A673 (cell line): ENCODE measurements around the gene PGGHG. TPM values are rescaled to one million over a fixed set of nuclear protein-coding genes. Genes with fewer than 3 reads are reported as not detected.
A peak's percentile ranks its signal among the peaks of the same experiment; 100 is the strongest.

ENCODE experiments used
- Bru-seq: library from RNA; stranded (reverse); fragments of 400-500 nt; gene quantifications from one replicate; lab custom pipeline; 2021; lab: Mats Ljungman, UMichigan
- BruChase-seq, 2 experiments: library from RNA; stranded (reverse); fragments of 400-500 nt; gene quantifications; one replicate each; lab custom pipeline; 2021; lab: Mats Ljungman, UMichigan
- BruUV-seq: library from RNA; stranded (reverse); fragments of 400-500 nt; replicated peaks from 2 replicates; lab custom pipeline; 2021; lab: Mats Ljungman, UMichigan
- CTCF ChIA-PET: fragments of 300-600 bp; sonication (Branson Sonifier 250); formaldehyde crosslinking; loops from one replicate; lab custom pipeline; 2022; ENCODE audit warnings: antibody characterized with exemption; lab: Charles Lee
- POLR2A ChIA-PET: fragments of 300-600 bp; sonication (Branson Sonifier 250); formaldehyde crosslinking; loops from one replicate; lab custom pipeline; 2022; ENCODE audit warnings: antibody characterized with exemption; ENCODE audit not compliant: low non-redundant PET; lab: Charles Lee
- DNase-seq: peaks from one replicate; pipeline ENCODE4 v3.0.0-alpha.2; 2015; ENCODE audit warnings: low spot score
- H3K27ac ChIP-seq: fragments of 200-600 bp; sonication (generic); 2 replicates; pipeline ENCODE4 v1.5.1; 2016; ENCODE audit warnings: mixed run types, low read depth, mild to moderate bottlenecking, mixed read lengths, antibody characterized with exemption, low read length; ENCODE audit not compliant: poor library complexity, severe bottlenecking
- H3K27me3 ChIP-seq: fragments of 200-600 bp; sonication (generic); replicated peaks from 2 replicates; pipeline ENCODE4 v1.6.1; 2017; ENCODE audit warnings: mixed run types, low read depth, mild to moderate bottlenecking, mixed read lengths, antibody characterized with exemption, low read length; ENCODE audit not compliant: insufficient read depth, poor library complexity
- H3K36me3 ChIP-seq: fragments of 200-600 bp; sonication (generic); 2 replicates; pipeline ENCODE4 v1.6.1; 2016; ENCODE audit warnings: mixed run types, mild to moderate bottlenecking, mixed read lengths, antibody characterized with exemption, low read length; ENCODE audit not compliant: insufficient read depth, poor library complexity, severe bottlenecking
- H3K4me1 ChIP-seq: fragments of 200-600 bp; sonication (generic); 2 replicates; pipeline ENCODE4 v1.6.1; 2017; ENCODE audit warnings: mixed run types, mild to moderate bottlenecking, mixed read lengths, antibody characterized with exemption, low read length; ENCODE audit not compliant: insufficient read depth, poor library complexity, severe bottlenecking
- H3K4me3 ChIP-seq: fragments of 200-600 bp; sonication (generic); 2 replicates; pipeline ENCODE4 v1.5.1; 2016; ENCODE audit warnings: low read depth, mixed run types, mild to moderate bottlenecking, mixed read lengths, low read length; ENCODE audit not compliant: poor library complexity, severe bottlenecking
- H3K9me3 ChIP-seq: fragments of 200-600 bp; sonication (generic); 2 replicates; pipeline ENCODE4 v1.6.1; 2016; ENCODE audit warnings: mixed run types, low read depth, mild to moderate bottlenecking, mixed read lengths, antibody characterized with exemption, low read length; ENCODE audit not compliant: poor library complexity, severe bottlenecking
- CTCF ChIP-seq: fragments of 300-800, 200-600 bp; sonication (generic); conservative IDR thresholded peaks from 2 replicates; pipeline ENCODE4 v1.5.1; 2017; ENCODE audit warnings: low read depth, mild to moderate bottlenecking, antibody characterized with exemption, low read length, moderate library complexity, mixed read lengths
- EZH2 ChIP-seq: fragments of 200-600 bp; sonication (generic); IDR thresholded peaks from 2 replicates; pipeline ENCODE4 v1.6.1; 2017; ENCODE audit warnings: borderline replicate concordance, low read depth, mild to moderate bottlenecking, mixed read lengths, antibody characterized with exemption, low read length; ENCODE audit not compliant: poor library complexity, severe bottlenecking
- intact Hi-C: fragments of 100-400 bp; cut with micrococcal nuclease; formaldehyde crosslinking; loops from one replicate; pipeline ENCODE4 v1.10.0; 2022; ENCODE audit not compliant: unreplicated experiment
- long read RNA-seq: library from polyadenylated mRNA; stranded (forward); transcript quantifications from one replicate; pipeline ENCODE4 v2.0.0, GENCODE V29; 2022
- total RNA-seq: library from RNA; stranded (reverse); gene quantifications from 2 replicates; pipeline ENCODE4 v1.2.3, GENCODE V29; 2021

PGGHG gene
- 5.4 and 8.6 TPM in 2 replicates for total RNA-seq
- Bru-seq, nascent RNA, result percentile 36 among the genes with signal in this experiment
- BruChase-seq, experiment 1, labeled RNA remaining after a 2-hour chase, result percentile 35 among the genes with signal in this experiment
- percentile 35 among the genes with signal in this experiment for BruChase-seq, experiment 2, labeled RNA remaining after a 6-hour chase
- long read RNA-seq, partial matches to known transcripts, result 1 of 10 reads
- long read RNA-seq, other reads (novel, unspliced or antisense), result 8 of 10 reads

DNA sequence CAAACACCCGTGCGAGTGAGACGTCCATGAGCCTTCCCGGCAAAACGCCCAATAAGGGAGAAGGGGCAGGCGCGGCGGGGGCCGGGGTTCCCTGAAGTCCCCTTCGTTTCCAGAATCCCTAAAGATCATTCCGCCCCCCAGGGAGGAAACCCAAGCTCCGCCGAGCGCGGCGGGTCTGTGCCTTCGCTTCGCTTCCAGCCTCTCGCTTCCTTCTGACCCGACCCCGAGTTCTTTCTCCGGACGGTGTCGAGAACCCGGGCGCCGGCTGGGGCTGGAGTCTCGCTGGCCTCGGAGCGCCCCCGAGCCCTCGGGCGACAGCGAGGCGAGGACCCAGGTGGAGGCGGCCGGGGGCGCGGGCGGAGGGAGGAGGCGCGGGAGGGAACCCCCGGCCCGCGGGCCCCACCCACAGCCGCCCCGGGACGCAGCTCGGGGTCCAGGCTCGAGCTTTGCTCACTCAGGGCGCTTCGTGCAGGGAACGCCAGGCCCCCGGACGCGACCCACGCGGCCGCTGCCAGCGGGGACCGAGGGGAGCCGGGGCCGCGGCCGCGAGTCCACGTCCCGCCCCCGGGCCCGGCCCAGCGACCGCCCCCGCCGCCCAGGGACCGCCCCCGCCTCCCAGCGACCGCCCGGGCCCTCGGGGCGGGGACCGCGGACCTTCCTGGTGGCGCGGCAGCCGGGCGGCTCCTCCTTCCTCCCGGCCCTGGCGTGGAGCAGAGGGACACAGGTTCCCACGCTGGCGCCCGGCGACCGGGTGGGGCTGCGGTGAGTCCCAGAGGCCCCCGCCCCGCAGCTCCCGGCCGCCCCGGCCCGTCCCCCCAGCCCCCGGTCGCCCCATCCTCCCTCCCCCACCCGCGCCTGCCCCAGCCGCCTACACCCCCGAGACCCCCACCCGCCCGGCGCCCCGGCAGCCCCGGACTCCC, at the start of gene PGGHG:
Gene PGGHG (plus strand): TSS at position 649 of the 920 bp plus-strand sequence. CDS start 691 bp downstream, outside the sequence.
- Histone ChIP-seq H3K4me1 (peaks cover 6% of the 10 kb centered on the region), H3K27me3 (no peaks in the 10 kb centered on the region), H3K9me3 (no peaks in the 10 kb centered on the region), H3K36me3 (no peaks in the 10 kb centered on the region), H3K27ac (peak within 1 kb of the TSS; percentile 47), H3K4me3 (peak within 1 kb of the TSS; percentile 58)
- intact Hi-C loops, result no loop called here
- POLR2A ChIA-PET, result no interaction called here
- DNase-seq, result peak; percentile 52
- TF ChIP-seq EZH2 (no peak), CTCF (no peak)
- CTCF ChIA-PET, result no interaction called here
- no TSS peak for BruUV-seq

GRCh38 chr11:240315-240714, 48.6 kb upstream of the PGGHG start:
- peaks cover 36% of the 10 kb centered on the region for H3K36me3 ChIP-seq

More at GRCh38 chr11:240315-240714, 48.6 kb upstream of the PGGHG start:
- no peak for DNase-seq
- Histone ChIP-seq H3K9me3 (no peaks in the 10 kb centered on the region), H3K4me3 (no peak overlapping the region), H3K27me3 (no peaks in the 10 kb centered on the region), H3K27ac (no peak overlapping the region), H3K4me1 (peaks cover 10% of the 10 kb centered on the region)
- intact Hi-C loops, result no loop called here
- ChIA-PET POLR2A (no interaction called here), CTCF (no interaction called here)
- no TSS peak for BruUV-seq
- TF ChIP-seq EZH2, result no peak
- TF ChIP-seq CTCF, result no peak
